Right lobe of liver (tissue), 6 donors: ENCODE results near the gene PITPNM2. TPM values are rescaled to one million over a fixed set of nuclear protein-coding genes. Genes with fewer than 3 reads are reported as not detected.
"Not testable (repeated sequence)": the region's sequence is repeated elsewhere in the genome, so short reads cannot be mapped to it uniquely, and the experiment has no call there.

ENCODE experiments used
- ATAC-seq, 4 donors: fragments of 200-7000 bp; cut with Tn5 transposase; one replicate each; pipeline ENCODE4 v1.9.1; 2020; ENCODE audit warnings: mild to moderate bottlenecking in 4 of 4, moderate library complexity in 4 of 4
- DNase-seq, 3 donors: peaks; one replicate each; pipeline ENCODE4 v3.0.0-alpha.2; 2020
- H3K27ac ChIP-seq, 3 donors: fragments of 200-600 bp; one replicate each; pipeline ENCODE4 v1.8.0; 2022
- H3K27me3 ChIP-seq, 2 donors: fragments of 200-600 bp; one replicate each; pipeline ENCODE4 v1.8.0; 2022
- H3K36me3 ChIP-seq, 4 donors: fragments of 200-600 bp; sonication (generic) in 1 of 4; one replicate each; pipeline versions ENCODE4 v1.5.1 to v1.8.0; 2017 to 2022; ENCODE audit warnings: control low read depth in 1 of 4
- H3K4me1 ChIP-seq, 4 donors: fragments of 200-600 bp; sonication (generic) in 1 of 4; one replicate each; pipeline versions ENCODE4 v1.5.1 to v1.8.0; 2017 to 2022; ENCODE audit warnings: control low read depth in 1 of 4
- H3K4me3 ChIP-seq, 3 donors: fragments of 200-600 bp; one replicate each; pipeline ENCODE4 v1.8.0; 2022
- H3K9me3 ChIP-seq, 4 donors: fragments of 200-600 bp; sonication (generic) in 1 of 4; one replicate each; pipeline versions ENCODE4 v1.5.1 to v1.8.0; 2017 to 2022; ENCODE audit warnings: control low read depth in 1 of 4
- POLR2A ChIP-seq: fragments of 450-650 bp; IDR thresholded peaks from one replicate; pipeline ENCODE4 v1.6.1; 2017; ENCODE audit warnings: antibody characterized with exemption, mild to moderate bottlenecking
- WGBS: methylation state at CpG from one replicate; pipeline ENCODE4 v1.1.6; 2018; ENCODE audit warnings: low coverage, low lambda C conversion rate; ENCODE audit not compliant: insufficient coverage; ENCODE audit errors: missing lambda C conversion rate; 5-methylcytosine and 5-hydroxymethylcytosine counted together
- intact Hi-C, 2 donors: fragments of 100-400 bp; cut with DNase I; formaldehyde crosslinking; loops; one replicate each; pipeline versions ENCODE4 v1.11.2 to v1.14.1; 2022
- total RNA-seq, 6 experiments: library from RNA; depleted of rRNA in 2 of 6; stranded (reverse); fragments of >200 nt in 2 of 6; fragmentation: NEBNext Ultra II Directional in 3 of 6; extraction: Animal tissue kit (Norgen Biotek cat#: 25700) in 3 of 6; gene quantifications; one replicate each; pipeline versions ENCODE4 v1.1.0 to v1.2.4, GENCODE V29; 2016 to 2023
- TF ChIP-seq, protein P1 (sequence below), 4 donors: fragments of 200-600 bp in 3 of 4; fragments of 450-650 bp in 1 of 4; IDR thresholded peaks; one replicate each; pipeline versions ENCODE4 v1.5.1 to v1.8.0; 2016 to 2022; ENCODE audit warnings: antibody characterized with exemption in 4 of 4, mild to moderate bottlenecking in 2 of 4
- donor health status: DM: no; HTN: yes; CAD: no.
- donor health status: DM: no; HTN: no; CAD: no.
- donor health status: DM: no; HTN: no; CAD: no.
- donor health status: DM: no; HTN: yes; CAD: no.
- donor health status: DM: no; HTN: yes; CAD: no.

PITPNM2 gene
- total RNA-seq, 6 experiments from 2014 or later = 5.8 to 24.7 (median 14.2) TPM

DNA sequence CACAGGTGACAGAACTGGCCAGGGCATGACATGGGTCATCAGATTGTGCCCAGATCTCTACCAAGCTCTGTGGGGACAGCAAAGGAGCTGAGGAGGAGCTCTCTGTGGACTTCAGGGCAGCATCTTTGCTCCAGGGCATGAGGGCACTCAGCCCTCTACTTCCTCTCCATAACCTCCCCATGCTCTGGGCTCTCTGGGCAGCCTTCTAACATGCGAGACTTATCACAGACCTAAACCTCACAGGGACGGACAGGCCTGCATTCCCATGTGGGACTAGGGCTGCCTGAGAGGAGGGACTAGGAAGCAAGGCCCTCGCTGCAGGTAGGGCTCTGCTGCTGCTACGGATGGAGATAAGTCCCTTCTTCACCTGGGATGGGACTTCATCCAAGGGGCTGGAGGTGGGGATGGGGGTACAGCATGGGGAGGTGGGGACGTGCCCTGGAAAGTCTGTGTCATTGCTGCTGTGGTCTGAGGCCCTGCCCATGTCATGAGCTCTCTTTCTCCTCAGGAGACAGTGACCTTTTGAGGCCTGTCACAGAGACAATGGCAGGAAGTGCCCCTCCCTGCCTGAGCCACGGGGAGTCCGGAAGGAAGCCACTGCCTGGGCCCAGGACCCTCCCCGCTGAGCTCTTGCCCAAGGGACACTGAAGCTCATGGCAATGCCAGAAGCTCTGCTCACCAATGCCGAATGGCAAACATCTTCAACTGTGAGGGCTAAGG is 44.1 kb downstream of the PITPNM2 start:
- peak; percentile 42 to 58 (median 47) for ATAC-seq
- Histone ChIP-seq H3K27me3 (no peaks in the 10 kb centered on the region), H3K4me3 (no peak overlapping the region), H3K27ac (peak overlapping the region in 2 of 3 donors; percentile 43), H3K4me1 (peaks cover 0 to 55% (median 21%) of the 10 kb centered on the region in 4 donors), H3K36me3 (no peaks in the 10 kb centered on the region), H3K9me3 (no peaks in the 10 kb centered on the region)
- intact Hi-C loops = no loop called here
- TF ChIP-seq, protein P1, sequence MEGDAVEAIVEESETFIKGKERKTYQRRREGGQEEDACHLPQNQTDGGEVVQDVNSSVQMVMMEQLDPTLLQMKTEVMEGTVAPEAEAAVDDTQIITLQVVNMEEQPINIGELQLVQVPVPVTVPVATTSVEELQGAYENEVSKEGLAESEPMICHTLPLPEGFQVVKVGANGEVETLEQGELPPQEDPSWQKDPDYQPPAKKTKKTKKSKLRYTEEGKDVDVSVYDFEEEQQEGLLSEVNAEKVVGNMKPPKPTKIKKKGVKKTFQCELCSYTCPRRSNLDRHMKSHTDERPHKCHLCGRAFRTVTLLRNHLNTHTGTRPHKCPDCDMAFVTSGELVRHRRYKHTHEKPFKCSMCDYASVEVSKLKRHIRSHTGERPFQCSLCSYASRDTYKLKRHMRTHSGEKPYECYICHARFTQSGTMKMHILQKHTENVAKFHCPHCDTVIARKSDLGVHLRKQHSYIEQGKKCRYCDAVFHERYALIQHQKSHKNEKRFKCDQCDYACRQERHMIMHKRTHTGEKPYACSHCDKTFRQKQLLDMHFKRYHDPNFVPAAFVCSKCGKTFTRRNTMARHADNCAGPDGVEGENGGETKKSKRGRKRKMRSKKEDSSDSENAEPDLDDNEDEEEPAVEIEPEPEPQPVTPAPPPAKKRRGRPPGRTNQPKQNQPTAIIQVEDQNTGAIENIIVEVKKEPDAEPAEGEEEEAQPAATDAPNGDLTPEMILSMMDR (IDR thresholded peaks at IDR 0.05) = no peak
- TF ChIP-seq POLR2A = no peak
- no CpG with 5 or more reads among the region's 9 CpGs for WGBS
- DNase-seq = peak in 2 of 3 donors; percentile 57 to 71

DNA sequence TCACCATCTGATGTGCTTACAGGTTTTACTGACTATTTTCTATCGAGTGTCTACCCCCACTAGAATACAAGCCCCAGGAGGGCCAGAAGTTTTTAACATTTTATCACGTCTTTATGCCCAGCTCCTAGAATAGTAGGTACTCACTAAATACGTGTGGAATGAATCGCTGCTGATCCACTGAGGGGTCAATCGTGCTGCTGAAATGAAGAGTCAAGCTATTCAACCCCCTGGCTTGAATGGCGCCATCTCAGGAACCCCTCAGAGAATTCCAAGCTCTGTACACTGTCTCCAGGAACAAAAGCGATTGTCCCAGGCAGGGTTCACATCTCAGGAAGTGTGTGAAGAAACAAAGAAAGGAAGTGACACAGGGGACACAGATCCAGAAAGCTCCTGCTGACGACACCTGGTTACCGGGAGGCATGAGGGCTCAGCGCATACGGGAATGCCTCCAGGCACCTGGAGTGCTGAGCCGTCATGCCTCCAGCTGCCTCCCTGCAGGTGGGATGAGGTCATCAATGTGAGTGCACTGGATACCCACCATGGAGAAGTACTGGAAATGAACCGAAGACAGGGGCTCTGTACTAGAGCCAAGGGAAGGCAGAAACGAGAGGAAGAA is 45.6 kb downstream of the PITPNM2 start:
- Histone ChIP-seq H3K27me3 (no peaks in the 10 kb centered on the region), H3K4me1 (peaks cover 0 to 55% (median 21%) of the 10 kb centered on the region in 4 donors), H3K36me3 (no peaks in the 10 kb centered on the region), H3K9me3 (no peaks in the 10 kb centered on the region), H3K27ac (peak overlapping the region; percentile 24 to 47 (median 37)), H3K4me3 (no peak overlapping the region)
- 51% methylated on average over 8 of the region's 14 CpGs for WGBS
- no peak for TF ChIP-seq POLR2A
- TF ChIP-seq, protein P1 (IDR thresholded peaks at IDR 0.05) = no peak
- DNase-seq (no peak), ATAC-seq (peak in 2 of 4 donors; percentile 38 to 54)
- intact Hi-C loops = no loop called here

DNA sequence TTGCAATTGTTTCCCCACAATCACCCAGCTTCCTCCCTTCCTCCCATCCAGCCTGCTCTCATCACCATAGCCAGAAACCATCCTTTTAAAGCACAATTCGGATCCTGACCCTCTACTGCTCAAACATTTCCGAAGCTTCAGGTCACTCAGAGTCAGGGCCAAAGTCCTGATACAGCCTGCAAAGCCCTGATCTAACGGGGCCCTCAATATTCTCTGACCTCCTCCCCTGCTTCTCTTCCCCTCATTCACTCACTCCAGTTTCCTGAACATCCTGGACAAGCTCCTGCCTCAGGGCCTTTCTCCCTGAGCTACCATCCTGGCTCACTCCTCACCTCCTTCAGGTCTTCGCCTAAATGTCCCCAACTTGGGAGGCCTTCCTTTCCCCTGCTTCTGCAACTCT is 46.1 kb downstream of the PITPNM2 start:
- intact Hi-C loops = no loop called here
- Histone ChIP-seq H3K4me3 (no peak overlapping the region), H3K27me3 (no peaks in the 10 kb centered on the region), H3K4me1 (peaks cover 0 to 54% (median 21%) of the 10 kb centered on the region in 4 donors), H3K27ac (peak overlapping the region in 2 of 3 donors; percentile 37 to 47), H3K36me3 (no peaks in the 10 kb centered on the region), H3K9me3 (no peaks in the 10 kb centered on the region)
- TF ChIP-seq POLR2A = no peak
- TF ChIP-seq, protein P1 (IDR thresholded peaks at IDR 0.05) = no peak
- WGBS = 36% methylated on average over 4 of the region's 4 CpGs
- ATAC-seq (peak; percentile 44 to 66 (median 54)), DNase-seq (no peak)

DNA sequence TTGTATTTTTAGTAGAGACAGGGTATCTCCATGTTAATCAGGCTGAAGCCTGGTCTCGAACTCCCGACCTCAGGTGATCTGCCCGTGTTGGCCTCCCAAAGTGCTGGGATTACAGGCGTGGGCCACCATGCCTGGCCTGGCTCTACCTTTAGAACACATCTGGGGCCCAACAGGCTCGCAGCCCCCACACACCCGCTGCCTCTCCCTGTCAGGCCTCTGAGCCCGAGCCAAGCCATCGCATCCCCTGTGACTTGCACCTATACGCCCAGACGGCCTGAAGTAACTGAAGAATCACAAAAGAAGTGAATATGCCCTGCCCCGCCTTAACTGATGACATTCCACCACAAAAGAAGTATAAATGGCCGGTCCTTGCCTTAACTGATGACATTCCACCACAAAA is 46.8 kb downstream of the PITPNM2 start:
- H3K27me3 ChIP-seq, H3K36me3 ChIP-seq, ATAC-seq, H3K27ac ChIP-seq, H3K4me3 ChIP-seq, H3K9me3 ChIP-seq, DNase-seq, intact Hi-C loops: not testable (repeated sequence)
- H3K4me1 ChIP-seq = peaks cover 0 to 46% (median 19%) of the 10 kb centered on the region in 4 donors
- WGBS = 95% methylated on average over 10 of the region's 12 CpGs
